NCI-H2227 treated with DMSO at 0.1 percent for 48 hours (cell line): Measurements from ENCODE around the gene CDK1.

Experiments used
- DNase-seq: peaks from one replicate; lab custom pipeline; 2025; lab: John Stamatoyannopoulos, UW

The CDK1 gene

DNA sequence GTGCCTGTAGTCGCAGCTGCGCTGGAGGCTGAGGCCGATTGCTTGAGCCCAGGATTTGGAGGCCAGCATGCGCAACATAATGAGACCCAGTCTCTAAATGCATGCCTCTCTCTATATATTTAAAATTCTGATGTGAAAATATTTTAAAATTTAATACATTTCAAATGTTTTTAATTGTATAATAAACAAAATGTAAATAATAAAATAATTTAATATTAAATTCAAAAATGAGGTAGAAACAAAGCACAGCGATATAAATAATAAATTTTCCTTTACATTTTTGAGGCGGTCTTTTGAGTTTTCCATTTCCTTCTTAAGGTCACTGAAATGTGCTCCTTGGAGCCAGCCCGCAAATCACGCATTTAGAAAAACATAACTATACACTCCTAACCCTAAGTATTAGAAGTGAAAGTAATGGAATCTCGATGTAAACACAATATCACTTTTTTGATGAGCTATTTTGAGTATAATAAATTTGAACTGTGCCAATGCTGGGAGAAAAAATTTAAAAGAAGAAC, 523 bp upstream of the CDK1 start:
- no peak for DNase-seq

DNA sequence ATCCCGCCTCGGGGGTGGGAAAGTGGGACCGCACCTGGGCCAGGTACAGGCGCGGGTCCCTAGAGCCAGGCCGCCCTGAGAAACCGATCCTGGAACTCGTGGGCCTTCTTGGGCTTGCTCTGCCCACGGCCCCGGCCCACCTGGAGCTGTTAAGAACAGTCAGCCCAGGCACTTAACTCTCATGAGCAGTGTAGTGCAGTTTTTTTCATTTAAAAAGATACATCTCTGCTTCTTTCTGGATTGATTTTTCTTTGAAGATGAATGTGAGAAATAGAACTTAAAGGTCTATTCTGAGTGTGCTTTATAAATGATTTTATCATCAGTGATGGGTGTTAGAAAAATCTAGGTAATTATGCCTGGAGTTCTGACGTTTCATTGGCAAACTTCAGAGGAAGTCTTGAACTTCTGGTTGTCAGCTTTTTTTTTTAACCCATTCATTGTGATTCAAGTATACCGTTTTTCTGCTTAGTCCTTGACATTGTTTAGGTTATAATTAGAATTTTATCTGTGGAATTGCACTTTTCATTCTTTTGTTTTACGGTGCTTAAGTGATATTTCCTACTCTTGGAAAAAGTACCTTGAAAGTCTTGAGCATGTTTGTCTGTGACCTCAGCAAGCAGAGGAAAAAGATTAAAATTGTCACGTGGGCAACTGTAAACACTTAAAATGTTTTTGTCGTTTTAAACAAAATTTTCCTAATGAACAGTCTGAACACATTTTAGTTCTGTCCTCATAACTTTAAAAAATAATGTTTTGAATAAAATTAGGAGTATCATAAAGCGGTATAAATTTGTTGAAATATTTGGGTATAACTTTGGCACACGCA, 906 bp downstream of the CDK1 start:
- no peak for DNase-seq

DNA sequence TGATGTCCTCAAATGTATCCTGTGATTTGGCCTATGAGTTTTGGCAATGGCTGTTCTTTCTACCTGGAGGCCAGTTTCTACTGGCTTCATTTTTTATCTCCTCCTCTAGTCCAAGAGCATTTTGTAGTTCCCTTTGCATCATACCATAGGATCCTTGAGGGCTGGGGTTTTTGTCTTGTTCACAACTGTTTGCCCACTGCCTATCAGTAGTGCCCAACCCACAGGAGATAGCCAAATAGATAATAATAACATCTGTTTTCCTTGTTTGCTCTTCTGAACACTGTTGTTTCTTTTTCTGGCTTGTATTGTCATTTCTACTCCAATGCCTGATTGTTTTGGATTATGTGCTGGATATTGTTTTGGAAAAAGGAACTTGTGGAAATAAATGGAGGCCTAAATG, 3.4 kb downstream of the CDK1 start:
- no peak for DNase-seq

DNA sequence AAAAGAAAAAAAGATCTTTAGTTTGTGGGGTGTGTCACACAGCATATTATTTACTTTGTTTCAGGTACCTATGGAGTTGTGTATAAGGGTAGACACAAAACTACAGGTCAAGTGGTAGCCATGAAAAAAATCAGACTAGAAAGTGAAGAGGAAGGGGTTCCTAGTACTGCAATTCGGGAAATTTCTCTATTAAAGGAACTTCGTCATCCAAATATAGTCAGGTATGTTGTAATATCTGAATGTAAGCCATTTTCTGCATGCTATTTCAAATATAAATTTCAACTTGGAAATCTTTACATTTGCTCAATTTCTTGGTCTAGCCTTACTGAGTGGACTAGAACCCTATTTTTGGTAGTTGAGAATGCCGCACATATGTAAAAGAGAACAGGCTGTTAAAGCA, 6.4 kb downstream of the CDK1 start:
- no peak for DNase-seq

DNA sequence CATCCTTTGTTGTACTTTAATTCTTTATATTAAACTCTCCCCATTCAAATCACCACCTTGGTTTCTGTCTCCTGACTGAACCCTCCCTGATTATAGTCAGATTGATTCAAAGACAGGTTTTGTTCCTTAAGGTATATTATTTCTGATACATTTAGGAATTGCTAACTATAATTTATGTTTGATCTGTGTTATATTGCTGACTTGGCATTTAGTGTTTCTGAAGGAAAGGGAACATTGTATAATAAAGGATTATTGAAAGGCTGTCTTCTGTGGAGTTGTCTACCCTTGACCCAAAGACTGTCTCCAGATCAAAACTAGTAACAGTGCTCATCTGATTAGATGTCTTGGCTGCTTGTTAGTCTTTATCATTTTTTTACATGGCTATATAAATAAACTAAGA, 10.3 kb downstream of the CDK1 start:
- no peak for DNase-seq

DNA sequence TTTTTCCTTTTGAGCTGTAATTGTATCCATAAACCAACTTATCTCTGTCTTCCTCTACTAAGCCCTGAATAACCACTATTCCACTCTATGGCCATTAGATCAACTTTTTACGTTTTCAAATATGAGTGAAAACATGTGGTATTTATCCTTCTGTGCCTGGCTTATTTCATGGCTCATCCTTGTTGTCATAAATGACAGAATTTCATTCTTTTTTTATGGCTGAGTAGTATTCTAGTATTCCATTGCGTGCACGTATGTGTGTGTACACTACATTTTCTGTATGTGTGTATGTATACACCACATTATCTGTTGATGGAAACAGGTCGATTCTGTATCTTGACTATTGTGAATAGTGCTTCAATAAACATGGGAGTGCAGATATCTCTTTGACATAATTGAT, 11.1 kb downstream of the CDK1 start:
- DNase-seq: no peak

DNA sequence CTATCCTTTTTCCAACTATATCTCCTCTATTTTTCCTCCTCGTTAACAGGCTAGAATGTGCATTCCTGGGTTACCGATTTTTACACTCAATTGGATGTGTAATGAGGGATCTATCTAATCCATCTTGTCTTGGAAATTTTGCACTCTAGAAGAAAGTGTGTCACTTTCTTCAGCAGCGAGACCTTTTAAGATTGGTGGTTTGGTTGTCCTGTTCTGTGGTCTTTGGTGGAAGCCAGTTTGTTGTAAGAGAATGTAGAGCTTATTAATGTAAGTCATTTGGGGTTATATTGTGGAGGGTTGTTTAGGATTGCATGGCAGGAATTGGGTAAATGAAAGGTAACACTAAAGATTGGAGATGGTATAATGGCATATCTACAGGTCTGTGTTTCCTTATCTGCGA, 16.7 kb downstream of the CDK1 start:
- DNase-seq: no peak

DNA sequence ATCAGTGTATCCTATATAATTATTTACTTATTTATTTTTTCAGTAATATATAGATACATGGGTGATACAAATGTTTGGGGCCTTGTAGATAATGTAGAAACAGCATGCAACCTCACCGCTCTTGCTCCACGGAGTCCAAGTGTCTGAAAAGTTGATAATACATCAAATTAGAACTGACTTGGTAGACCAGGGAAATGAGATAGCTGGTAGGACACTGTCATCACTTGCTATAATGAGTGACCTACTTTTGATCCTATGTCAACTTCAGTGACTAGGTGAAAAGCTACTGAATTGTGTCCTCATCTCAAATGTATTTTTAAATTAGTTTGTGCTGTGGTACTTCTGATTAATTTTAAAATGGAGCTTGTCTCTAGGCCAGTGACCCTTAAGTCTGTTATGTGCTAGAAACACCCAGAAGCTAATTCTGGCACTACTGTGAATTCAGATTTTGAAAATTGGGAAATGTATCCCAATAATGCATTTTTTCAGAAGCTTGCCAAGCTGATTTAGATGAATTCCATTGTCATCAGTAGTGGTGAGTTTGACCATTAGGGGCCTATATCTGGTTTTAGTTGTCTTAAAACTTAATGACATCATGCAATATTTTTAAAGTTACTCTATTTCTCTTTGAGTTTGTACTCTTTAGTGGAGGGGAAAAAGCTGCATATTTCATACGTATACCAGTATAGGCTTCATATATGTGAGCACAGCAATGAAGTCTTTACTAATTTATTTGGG, 17.4 kb downstream of the CDK1 start:
- DNase-seq: no peak

DNA sequence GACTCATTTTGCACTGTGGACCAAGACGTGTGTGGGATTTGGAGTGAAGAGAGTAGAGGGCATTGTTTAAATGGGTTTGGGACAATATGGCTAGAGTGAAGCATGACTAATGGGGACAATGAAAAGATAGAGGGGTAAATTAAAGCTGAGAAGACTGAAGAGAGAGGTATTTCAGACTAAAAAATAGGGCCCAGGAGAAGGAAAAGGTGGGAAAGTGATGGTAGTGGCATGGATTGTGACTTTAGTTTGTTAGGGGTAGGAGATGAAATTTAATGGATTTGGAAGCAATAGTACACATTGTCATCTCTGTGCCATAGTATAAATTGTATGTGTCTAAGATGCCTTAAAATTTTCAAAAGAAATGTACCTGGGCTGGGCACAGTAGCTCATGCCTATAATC, 18.2 kb downstream of the CDK1 start:
- DNase-seq: no peak

DNA sequence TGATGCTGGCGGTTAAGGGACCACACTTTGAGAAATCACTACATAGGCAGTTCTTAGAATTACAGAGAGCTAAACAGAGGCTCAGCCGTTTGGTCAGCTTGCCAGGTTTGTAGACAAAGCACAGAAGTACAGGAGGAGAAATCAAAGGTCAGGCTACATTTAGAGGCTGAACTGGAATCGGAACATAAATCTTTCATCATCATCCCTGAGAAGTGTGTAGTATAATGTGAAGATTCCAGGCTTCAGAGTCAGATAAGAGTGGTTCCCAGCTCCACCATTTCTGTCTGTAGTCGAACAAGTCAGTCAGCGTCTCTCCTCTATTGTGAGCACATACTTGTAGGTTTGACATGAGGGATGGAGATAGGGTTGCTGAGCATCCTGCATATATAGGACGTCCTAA, 18.9 kb downstream of the CDK1 start:
- DNase-seq: no peak

DNA sequence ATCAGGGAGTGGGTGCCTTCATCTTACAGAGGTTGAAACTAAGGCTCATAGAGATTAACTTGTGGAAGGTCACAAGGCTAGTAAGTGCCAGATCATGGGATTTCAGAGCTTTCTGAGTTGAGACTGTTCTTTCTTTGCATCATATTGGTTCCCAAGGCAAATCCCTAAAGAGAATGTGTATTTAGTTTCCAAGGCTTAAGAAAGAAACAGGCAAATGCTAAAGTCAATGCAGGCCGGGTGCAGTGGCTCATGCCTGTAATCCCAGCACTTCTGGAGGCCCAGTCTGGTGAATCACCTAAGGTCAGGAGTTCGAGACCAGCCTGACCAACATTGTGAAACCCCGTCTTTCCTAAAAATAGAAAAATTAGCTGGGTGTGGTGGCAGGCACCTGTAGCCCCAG, 19.8 kb downstream of the CDK1 start:
- DNase-seq: no peak

DNA sequence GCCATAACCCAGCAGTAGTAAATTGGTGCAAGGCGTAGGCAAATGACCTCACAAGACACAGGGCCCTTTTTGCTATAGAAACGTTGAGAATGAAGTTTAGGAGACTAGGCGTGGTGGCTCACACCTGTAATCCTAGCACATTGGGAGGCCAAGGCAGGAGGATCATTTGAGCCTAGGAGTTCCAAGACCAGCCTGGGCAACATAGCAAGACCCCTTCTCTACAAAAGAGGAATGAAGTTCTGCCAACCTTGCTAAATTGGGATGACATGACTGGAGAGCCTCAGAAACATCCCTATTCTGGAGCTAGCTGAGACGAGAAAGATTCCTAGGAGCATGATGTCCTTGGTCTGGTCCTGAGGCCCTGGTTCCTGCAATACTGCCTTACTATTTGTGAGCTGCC, 20.6 kb downstream of the CDK1 start:
- DNase-seq: no peak

DNA sequence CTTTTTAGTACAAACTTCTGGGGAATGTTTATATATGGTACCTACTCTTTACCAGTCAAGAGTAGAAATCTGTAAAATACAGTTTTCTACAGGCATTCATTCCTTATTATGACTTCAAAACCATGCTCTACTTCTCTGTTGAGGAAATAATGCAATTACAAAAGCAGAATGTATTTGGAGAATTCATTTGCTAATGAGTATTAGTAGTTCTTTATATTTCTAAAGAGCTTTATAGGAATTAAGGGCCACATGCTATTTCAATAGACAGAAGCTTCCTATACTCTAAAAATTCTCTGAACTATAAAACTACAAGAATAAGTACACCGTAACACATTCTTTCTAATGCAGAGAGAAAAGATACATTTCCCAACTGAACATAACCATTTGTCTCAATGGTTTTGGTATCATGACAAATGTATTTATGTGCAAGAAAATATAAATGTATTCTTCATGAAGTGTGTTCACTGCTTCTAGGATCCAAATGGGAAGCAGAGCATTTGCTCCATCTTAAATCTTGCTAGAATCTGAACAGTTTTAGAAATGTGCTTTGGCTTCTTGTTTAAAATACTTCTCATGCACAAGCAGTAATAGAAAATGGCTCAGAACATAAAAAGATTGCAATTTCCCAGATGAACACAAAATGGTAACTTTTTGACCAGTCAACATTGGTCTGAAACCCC, 21.8 kb downstream of the CDK1 start:
- DNase-seq: no peak

DNA sequence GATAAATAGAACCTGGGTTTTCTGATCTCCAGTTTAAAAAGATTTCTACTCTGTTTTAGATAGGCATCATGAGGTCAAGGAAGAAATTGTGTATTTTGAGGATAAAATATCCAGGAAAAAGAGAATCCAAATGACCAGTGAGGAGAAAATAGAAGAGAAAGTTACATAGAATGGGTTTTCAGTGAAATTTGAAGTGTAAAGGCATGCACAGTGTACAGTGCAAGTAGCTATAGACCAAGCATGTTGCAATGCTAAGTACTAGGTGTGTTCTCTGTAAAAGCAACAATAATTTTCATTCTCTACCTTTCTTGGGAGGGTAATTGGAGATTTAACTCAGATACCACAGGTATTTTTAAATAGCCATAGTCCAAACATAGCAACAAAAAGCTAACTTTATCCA, 22.6 kb downstream of the CDK1 start:
- no peak for DNase-seq

DNA sequence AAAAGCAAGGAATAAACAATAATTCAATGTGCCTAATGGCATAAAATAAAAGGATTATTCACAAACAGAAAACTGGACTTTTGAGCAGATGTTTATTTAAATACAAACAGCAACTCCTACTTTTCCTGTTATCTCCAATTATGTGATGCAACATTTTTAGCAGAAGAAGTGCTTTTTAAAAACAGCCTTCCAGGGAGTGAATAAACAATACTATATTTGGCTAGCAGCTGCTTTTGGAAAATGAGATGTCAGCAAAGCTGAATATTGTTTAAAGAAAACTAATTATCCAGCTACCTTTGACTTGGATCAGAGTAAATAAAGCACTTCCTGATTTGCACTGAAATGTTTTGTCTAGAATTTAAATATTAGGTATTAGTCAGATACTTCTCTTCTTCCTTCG, 23.2 kb downstream of the CDK1 start:
- no peak for DNase-seq

DNA sequence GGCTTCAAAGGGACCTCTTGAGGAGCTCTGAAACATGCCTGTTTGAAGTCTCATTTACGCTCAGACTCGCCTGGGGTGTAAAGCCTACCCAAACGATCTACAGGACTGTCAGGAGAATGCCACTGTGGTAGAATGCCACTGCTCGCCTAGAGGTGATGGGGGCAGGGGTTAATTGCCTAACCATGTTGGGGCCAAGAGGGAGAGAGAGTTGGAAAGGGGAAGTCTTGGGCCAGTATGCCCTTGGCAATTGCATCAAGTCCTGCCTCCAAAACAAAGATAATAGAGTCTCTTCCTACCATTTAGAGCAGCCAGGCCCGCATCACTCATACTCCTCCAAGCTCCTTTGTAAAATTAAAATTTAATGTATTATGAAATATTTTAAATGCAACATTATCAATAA, 25.2 kb downstream of the CDK1 start:
- no peak for DNase-seq

DNA sequence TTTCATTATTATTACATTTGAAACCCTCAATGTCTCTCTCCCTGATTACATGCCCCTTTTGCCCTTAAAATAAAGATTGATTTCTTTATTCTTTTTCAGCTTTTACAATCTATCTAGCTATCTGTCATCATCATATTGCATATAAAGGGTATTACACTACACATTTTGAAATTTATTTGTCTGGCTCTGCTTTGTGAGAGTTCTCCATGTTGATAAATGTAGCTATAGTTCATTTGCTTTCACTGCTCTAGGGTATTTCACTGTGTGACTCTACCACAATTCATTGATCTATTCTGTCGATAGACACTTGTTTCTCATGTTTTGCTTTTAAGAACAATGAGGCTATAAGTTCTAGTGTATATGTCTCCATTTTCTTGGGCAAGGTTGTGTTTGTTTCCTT, 25.6 kb downstream of the CDK1 start:
- no peak for DNase-seq

DNA sequence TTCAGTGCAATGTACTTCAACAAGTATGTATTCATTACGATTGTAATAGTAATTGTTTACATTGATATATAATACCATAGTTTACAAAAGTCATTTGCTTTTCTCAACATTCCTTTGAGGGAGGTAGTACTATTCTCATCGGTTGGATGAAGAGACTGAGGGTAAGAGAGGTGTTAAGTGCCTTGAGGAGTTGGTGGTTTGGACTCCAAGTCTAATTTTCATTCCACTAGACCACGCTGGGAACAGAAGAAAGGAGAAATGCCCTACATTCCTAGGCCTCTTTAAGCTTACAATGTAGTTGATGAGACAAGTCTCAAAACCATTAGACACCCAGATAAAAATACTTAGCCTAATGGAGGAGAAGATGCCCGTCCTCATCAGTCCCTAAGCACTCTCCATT, 28.6 kb downstream of the CDK1 start:
- no peak for DNase-seq

DNA sequence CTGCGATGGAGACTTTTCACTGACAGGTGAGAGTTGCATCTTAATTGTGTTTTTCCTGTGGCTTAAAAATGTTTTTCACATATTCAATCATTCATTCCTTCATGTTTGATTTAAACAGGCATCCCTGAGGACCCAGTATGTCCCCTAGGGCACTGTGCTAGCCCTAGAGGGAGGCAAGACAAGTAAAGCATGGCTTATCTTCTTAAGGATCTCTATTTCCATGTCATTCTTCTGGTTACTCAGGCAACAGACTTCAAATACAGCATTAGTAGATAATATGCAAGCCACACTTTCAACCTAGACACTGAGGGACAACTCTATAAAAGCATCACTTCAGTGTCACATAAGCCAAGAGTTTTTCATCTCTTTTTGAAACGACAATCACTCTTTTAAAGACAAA, 29.2 kb downstream of the CDK1 start:
- DNase-seq: no peak

DNA sequence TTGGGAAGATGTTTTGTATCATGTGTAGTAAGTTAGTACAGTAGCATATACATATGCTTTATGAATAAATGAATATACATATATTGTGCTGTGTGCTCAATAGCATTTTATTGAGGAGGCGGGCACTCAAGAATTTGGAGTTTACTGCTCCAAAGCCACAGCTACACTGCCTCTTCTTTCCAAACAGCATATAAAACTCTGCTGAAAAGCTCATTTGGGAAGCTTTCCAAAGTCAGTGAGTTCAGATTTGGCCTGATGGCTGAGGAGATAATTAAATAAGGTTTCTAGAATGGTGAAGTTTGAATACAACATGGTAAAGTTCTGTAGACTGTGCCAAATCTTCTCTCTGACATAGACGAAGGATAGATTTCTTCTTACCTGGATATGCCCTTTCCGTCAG, 29.8 kb downstream of the CDK1 start:
- no peak for DNase-seq

DNA sequence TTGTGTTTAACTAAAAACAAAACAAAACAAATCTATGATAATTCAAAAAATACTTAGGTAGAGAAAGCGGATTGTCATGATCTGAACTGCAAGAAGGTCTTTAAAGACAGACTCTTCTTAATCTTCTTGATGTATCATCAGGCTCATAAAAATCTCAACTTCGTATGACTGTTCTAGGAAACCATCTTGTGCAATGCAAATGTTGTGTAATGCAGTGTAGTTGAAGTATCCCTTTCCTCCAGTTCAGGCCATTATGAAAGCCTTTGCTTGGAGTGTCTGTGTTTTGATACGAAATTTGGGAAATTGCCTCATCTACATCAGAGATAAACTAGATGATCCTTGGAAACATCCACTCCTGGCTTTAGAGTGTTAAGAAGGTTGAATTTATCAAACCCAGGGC, 30.9 kb downstream of the CDK1 start:
- DNase-seq: no peak

DNA sequence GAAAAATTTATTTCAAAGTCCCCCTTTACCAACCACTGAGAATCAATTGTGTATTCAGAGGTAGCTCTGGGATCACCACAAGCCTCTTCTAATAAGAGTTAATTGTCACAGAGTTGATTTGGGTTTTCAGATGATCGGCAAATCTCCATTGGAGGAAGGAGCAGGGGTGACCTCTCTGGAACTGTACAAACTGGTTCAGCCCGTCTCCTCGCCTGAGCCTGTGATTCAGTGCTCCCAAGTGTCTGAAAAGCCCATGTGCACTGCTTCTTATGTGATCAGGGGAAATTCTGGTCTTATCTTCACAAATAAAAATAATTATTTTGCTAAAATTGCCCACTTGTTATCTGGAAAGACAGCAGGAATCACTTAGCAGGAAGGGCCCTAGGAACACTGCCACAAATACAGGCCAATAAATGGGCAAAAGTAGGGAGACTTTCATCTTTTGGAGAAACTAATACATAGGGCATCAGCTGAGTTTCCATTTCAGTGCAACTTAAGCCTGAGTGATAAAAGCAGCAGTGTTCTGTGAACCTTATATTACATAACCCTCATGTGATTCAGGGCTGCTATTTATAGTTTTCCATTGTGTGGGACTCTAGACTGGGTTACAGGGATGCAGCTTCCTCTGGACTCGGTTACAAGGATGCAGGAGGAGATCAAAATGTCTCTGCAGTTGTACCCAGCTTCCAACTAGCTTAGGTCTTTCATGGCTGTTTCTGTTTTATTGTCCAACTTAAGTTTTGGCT, 32.3 kb downstream of the CDK1 start:
- DNase-seq: no peak
